SK-N-MC (cell line): ENCODE measurements around the gene SH3PXD2A.

Experiments used
- DNase-seq: peaks from one replicate; pipeline ENCODE4 v3.0.0-alpha.2; 2011; ENCODE audit warnings: low read depth, low spot score
- H3K27ac ChIP-seq: fragments of 200-600 bp; sonication (generic); 2 replicates; pipeline ENCODE4 v1.5.1; 2016; ENCODE audit warnings: mixed run types
- H3K36me3 ChIP-seq: fragments of 200-600 bp; sonication (generic); 2 replicates; pipeline ENCODE4 v1.6.1; 2017; ENCODE audit warnings: antibody characterized with exemption, low read length, mixed read lengths; ENCODE audit not compliant: insufficient read depth
- H3K4me3 ChIP-seq: fragments of 200-600 bp; sonication (generic); 2 replicates; pipeline ENCODE4 v1.5.1; 2016
- H3K9ac ChIP-seq: fragments of 200-600 bp; sonication (generic); 2 replicates; pipeline ENCODE4 v1.8.0; 2017; ENCODE audit warnings: mixed run types, mixed read lengths; ENCODE audit not compliant: insufficient read length
- H3K9me3 ChIP-seq: fragments of 200-600 bp; sonication (generic); 2 replicates; pipeline ENCODE4 v1.6.1; 2017; ENCODE audit warnings: low read depth, mild to moderate bottlenecking, antibody characterized with exemption, low read length, moderate library complexity, mixed read lengths
- EZH2 ChIP-seq: fragments of 200-600 bp; sonication (generic); IDR thresholded peaks from one replicate; pipeline ENCODE4 v1.6.1; 2017; ENCODE audit warnings: antibody characterized with exemption
- FOXP2 ChIP-seq: optimal IDR thresholded peaks from 2 replicates; pipeline ENCODE3; 2011; ENCODE audit warnings: mild to moderate bottlenecking, moderate library complexity; ENCODE audit not compliant: insufficient read depth; ENCODE audit errors: extremely low read length, control extremely low read depth
- POLR2AphosphoS5 ChIP-seq: IDR thresholded peaks from 2 replicates; pipeline ENCODE4 v1.6.1; 2012; ENCODE audit warnings: mild to moderate bottlenecking, low read depth, low read length, borderline replicate concordance

Gene SH3PXD2A

DNA sequence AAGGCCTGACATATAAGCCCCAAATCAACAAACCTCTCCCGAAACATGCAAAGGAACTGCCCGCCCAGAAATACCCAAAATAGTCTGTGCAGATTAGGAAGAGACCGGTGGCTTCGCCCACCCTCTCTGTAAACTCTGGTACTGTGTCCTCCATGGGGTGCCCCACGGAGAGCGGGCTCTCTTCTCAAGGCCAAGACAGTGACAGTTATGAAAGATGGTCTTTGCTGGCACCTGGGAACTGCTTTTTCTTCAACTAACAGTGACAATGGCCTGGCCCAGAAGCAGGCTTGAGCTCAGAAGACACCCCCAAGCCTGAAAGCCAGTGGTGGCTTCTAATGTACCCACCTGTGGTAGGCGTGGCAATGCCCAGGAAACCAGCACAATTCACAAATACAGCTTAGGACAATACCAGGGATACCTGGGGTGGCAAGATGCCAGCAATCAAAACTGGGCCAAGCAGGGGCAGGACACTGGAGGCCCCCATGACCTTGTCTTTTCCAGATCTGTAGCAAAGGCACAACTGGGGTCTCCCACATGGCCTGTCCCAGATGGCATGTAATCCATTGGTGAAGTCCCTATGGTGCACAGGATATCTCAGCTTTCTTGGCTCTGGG, 254.3 kb downstream of the SH3PXD2A start:
- no peak for DNase-seq
- Histone ChIP-seq H3K9ac (no peak overlapping the region), H3K9me3 (no peaks in the 10 kb centered on the region), H3K27ac (no peak overlapping the region), H3K4me3 (no peak overlapping the region), H3K36me3 (no peaks in the 10 kb centered on the region)
- no peak for TF ChIP-seq FOXP2
- TF ChIP-seq POLR2AphosphoS5: no peak
- no peak for TF ChIP-seq EZH2

DNA sequence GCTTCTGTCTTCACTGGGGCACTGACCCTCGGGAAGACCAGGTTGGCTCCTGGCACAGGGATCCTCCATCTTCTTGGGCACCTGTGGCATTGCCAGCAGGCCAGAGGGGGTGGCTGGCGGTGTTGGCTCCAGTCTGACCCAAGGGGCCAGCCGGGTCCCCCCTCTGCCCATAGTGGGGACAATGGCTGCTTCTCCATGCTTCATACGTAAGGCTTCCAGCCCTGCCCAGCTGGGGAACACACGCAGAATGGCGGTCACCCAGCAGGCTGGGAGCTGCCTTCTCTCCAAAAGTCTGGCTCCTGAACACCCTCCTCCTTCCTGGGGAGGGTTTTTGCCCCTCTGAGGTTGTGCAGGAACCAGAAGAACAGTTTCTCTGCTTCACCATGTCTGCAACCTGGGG, 255.1 kb downstream of the SH3PXD2A start:
- TF ChIP-seq FOXP2: no peak
- Histone ChIP-seq H3K4me3 (no peak overlapping the region), H3K9ac (no peak overlapping the region), H3K9me3 (no peaks in the 10 kb centered on the region), H3K36me3 (no peaks in the 10 kb centered on the region), H3K27ac (no peak overlapping the region)
- no peak for DNase-seq

GRCh38 chr10:103599907-103600306, 255.5 kb downstream of the SH3PXD2A start:
- TF ChIP-seq EZH2 (no peak), FOXP2 (no peak), POLR2AphosphoS5 (no peak)
- no peaks in the 10 kb centered on the region for H3K36me3 ChIP-seq
- no peak overlapping the region for H3K4me3 ChIP-seq
- DNase-seq: no peak
- no peak overlapping the region for H3K27ac ChIP-seq
- H3K9ac ChIP-seq: no peak overlapping the region
- H3K9me3 ChIP-seq: no peaks in the 10 kb centered on the region

GRCh38 chr10:103599211-103599610, 256.2 kb downstream of the SH3PXD2A start:
- Histone ChIP-seq H3K36me3 (no peaks in the 10 kb centered on the region), H3K9me3 (no peaks in the 10 kb centered on the region), H3K9ac (no peak overlapping the region), H3K27ac (no peak overlapping the region), H3K4me3 (no peak overlapping the region)
- DNase-seq: no peak
- TF ChIP-seq FOXP2: no peak
- TF ChIP-seq POLR2AphosphoS5: no peak
- TF ChIP-seq EZH2: no peak

GRCh38 chr10:103598654-103599115, 256.7 kb downstream of the SH3PXD2A start:
- Histone ChIP-seq H3K36me3 (no peaks in the 10 kb centered on the region), H3K27ac (no peak overlapping the region), H3K9me3 (no peaks in the 10 kb centered on the region), H3K4me3 (no peak overlapping the region), H3K9ac (no peak overlapping the region)
- no peak for DNase-seq
- TF ChIP-seq FOXP2: peak; percentile 8
- no peak for TF ChIP-seq EZH2

- no peak overlapping the region for H3K27ac ChIP-seq
- H3K36me3 ChIP-seq: no peaks in the 10 kb centered on the region
- no peak for DNase-seq
- H3K9me3 ChIP-seq: no peaks in the 10 kb centered on the region
- H3K9ac ChIP-seq: no peak overlapping the region
- TF ChIP-seq EZH2: no peak
- TF ChIP-seq FOXP2: no peak
- TF ChIP-seq POLR2AphosphoS5: no peak
- H3K4me3 ChIP-seq: no peak overlapping the region
Measured at GRCh38 chr10:103597003-103597402, 258.4 kb downstream of the SH3PXD2A start.

GRCh38 chr10:103595933-103596726, 259.2 kb downstream of the SH3PXD2A start:
- Histone ChIP-seq H3K9me3 (no peaks in the 10 kb centered on the region), H3K36me3 (no peaks in the 10 kb centered on the region), H3K9ac (no peak overlapping the region), H3K27ac (no peak overlapping the region), H3K4me3 (no peak overlapping the region)
- DNase-seq: no peak
- TF ChIP-seq POLR2AphosphoS5 (no peak), EZH2 (no peak), FOXP2 (no peak)

- Histone ChIP-seq H3K9me3 (no peaks in the 10 kb centered on the region), H3K27ac (no peak overlapping the region), H3K36me3 (no peaks in the 10 kb centered on the region), H3K4me3 (no peak overlapping the region), H3K9ac (no peak overlapping the region)
- DNase-seq: no peak
- TF ChIP-seq FOXP2 (no peak), EZH2 (no peak), POLR2AphosphoS5 (no peak)
Measured at GRCh38 chr10:103593022-103593570, 262.3 kb downstream of the SH3PXD2A start.
